K562 (cell line): ENCODE results near the gene ODAD4. TPM values are rescaled to one million over a fixed set of nuclear protein-coding genes. Genes with fewer than 3 reads are reported as not detected.
A peak's percentile ranks its signal among the peaks of the same experiment; 100 is the strongest.

Experiments
- ATAC-seq: fragments of 200-7000 bp; cut with Tn5 transposase; 3 replicates; pipeline ENCODE4 v1.9.1; 2020; ENCODE audit warnings: moderate library complexity
- BruUV-seq: library from RNA; stranded (reverse); fragments of 400-500 nt; replicated peaks from 2 replicates; lab custom pipeline; 2021; lab: Mats Ljungman, UMichigan
- CTCF ChIA-PET: fragments of 300-600 bp; formaldehyde crosslinking; extraction: SDS; loops from one replicate; lab custom pipeline; 2021; ENCODE audit warnings: low intra/inter-chr PET ratio; lab: Yijun Ruan, JAX
- POLR2A ChIA-PET: fragments of 300-600, 350-650 bp; sonication (Branson Sonifier 250); formaldehyde crosslinking; extraction: SDS; loops from one replicate; lab custom pipeline; 2021; ENCODE audit warnings: antibody characterized with exemption, inconsistent platforms; lab: Yijun Ruan, JAX
- DNase-seq, 4 experiments: peaks; one replicate each; pipeline versions ENCODE4 v3.0.0 to v3.0.0-alpha.2; 2011 to 2018; ENCODE audit warnings: low spot score in 3 of 4, mixed read lengths in 3 of 4; ENCODE audit errors: extremely low read depth in 1 of 4
- FAIRE-seq: peaks from 2 replicates; lab custom pipeline; 2011; peaks lifted over from hg19 to GRCh38; lab: Jason Lieb, UNC
- H2AFZ ChIP-seq: 2 replicates; pipeline ENCODE4 v1.6.0; 2011; ENCODE audit warnings: low read depth, low read length, control low read depth, inconsistent platforms
- H3K27ac ChIP-seq: fragments of 200-600 bp; 3 replicates; pipeline ENCODE4 v1.8.0; 2011; ENCODE audit warnings: low read depth, mild to moderate bottlenecking, control low read depth, inconsistent platforms, low read length, moderate library complexity, mixed read lengths; ENCODE audit errors: extremely low read depth
- H3K27me3 ChIP-seq, 2 experiments: fragments of 300-600 bp in 1 of 2; 2 replicates in 1 of 2; 3 replicates in 1 of 2; pipeline versions ENCODE4 v1.6.0 to v1.8.0; 2011; ENCODE audit warnings: inconsistent platforms in 2 of 2, low read length in 2 of 2, mild to moderate bottlenecking in 1 of 2, mixed read lengths in 1 of 2, moderate library complexity in 1 of 2; ENCODE audit not compliant: control insufficient read depth in 2 of 2, insufficient read depth in 2 of 2
- H3K36me3 ChIP-seq: fragments of 300-600 bp; 3 replicates; pipeline ENCODE4 v1.8.0; 2011; ENCODE audit warnings: mild to moderate bottlenecking, low read length, inconsistent platforms; ENCODE audit not compliant: control insufficient read depth, insufficient read depth
- H3K4me1 ChIP-seq, 2 experiments: fragments of 200-600 bp in 1 of 2; replicated peaks in 1 of 2; 2 replicates in 1 of 2; 3 replicates in 1 of 2; pipeline versions ENCODE4 v1.5.1 to v1.8.0; 2011; ENCODE audit warnings: inconsistent platforms in 2 of 2, low read length in 2 of 2, mild to moderate bottlenecking in 1 of 2, mixed read lengths in 1 of 2, moderate library complexity in 1 of 2; ENCODE audit not compliant: control insufficient read depth in 2 of 2, insufficient read depth in 2 of 2
- H3K4me2 ChIP-seq: 2 replicates; pipeline ENCODE4 v1.6.1; 2011; ENCODE audit warnings: low read length, control low read depth, inconsistent platforms, mixed read lengths; ENCODE audit not compliant: insufficient read depth
- H3K4me3 ChIP-seq: fragments of 200-600 bp; sonication (generic), shearing (Covaris generic); 2 replicates; pipeline ENCODE4 v1.5.1; 2016; ENCODE audit warnings: control low read depth, inconsistent platforms
- H3K79me2 ChIP-seq: fragments of 200-600 bp; 3 replicates; pipeline ENCODE4 v1.8.0; 2011; ENCODE audit warnings: low read length, inconsistent platforms; ENCODE audit not compliant: control insufficient read depth, insufficient read depth
- H3K9ac ChIP-seq, 2 experiments: 2 replicates each; pipeline versions ENCODE4 v1.6.0 to v1.6.1; 2011; ENCODE audit warnings: low read depth in 2 of 2, low read length in 2 of 2, control low read depth in 1 of 2, inconsistent platforms in 1 of 2, mild to moderate bottlenecking in 1 of 2, mixed read lengths in 1 of 2; ENCODE audit not compliant: insufficient read depth in 1 of 2
- H3K9me1 ChIP-seq: one replicate; pipeline ENCODE4 v1.6.0; 2011; ENCODE audit warnings: inconsistent platforms, mild to moderate bottlenecking, low read length, moderate library complexity; ENCODE audit not compliant: control insufficient read depth, insufficient read depth
- H3K9me3 ChIP-seq: replicated peaks from 2 replicates; pipeline ENCODE4 v1.5.1; 2011; ENCODE audit warnings: low read depth, low read length, inconsistent platforms; ENCODE audit not compliant: control insufficient read depth, insufficient read depth
- H4K20me1 ChIP-seq: replicated peaks from 2 replicates; pipeline ENCODE4 v1.6.1; 2011; ENCODE audit warnings: low read length, inconsistent platforms, mixed read lengths; ENCODE audit not compliant: control insufficient read depth, insufficient read depth
- POLR2A ChIP-seq: fragments of 450-650 bp; conservative IDR thresholded peaks from 2 replicates; pipeline ENCODE4 v1.6.1; 2016
- POLR2AphosphoS5 ChIP-seq: IDR thresholded peaks from 2 replicates; pipeline ENCODE4 v1.6.1; 2011; ENCODE audit warnings: mild to moderate bottlenecking, low read depth, low read length, moderate library complexity; ENCODE audit not compliant: control insufficient read depth, insufficient read depth
- POLR2G ChIP-seq: fragments of 200-400 bp; formaldehyde crosslinking; IDR thresholded peaks from 2 replicates; pipeline ENCODE4 v1.6.1; 2017; ENCODE audit warnings: low read depth, mild to moderate bottlenecking, antibody characterized with exemption, low read length, moderate library complexity
- WGBS: fragments of 100-300 bp; shearing (Covaris generic); methylation state at CpG from one replicate; pipeline ENCODE4 v1.1.6; 2016; ENCODE audit warnings: low coverage, mixed read lengths; ENCODE audit not compliant: insufficient coverage; ENCODE audit errors: missing lambda C conversion rate; 5-methylcytosine and 5-hydroxymethylcytosine counted together
- in situ Hi-C: fragments of 300-500 bp; cut with MboI; formaldehyde crosslinking; loops from 4 replicates; pipeline ENCODE4 v1.15.0; 2018; ENCODE audit warnings: inconsistent platforms, mixed read lengths
- intact Hi-C: fragments of 100-400 bp; cut with micrococcal nuclease; formaldehyde crosslinking; loops from 2 replicates; pipeline ENCODE4 v1.14.2; 2022
- polyA plus RNA-seq, 8 experiments: library from polyadenylated mRNA; depleted of rRNA in 4 of 8; stranded (reverse) in 5 of 8; unstranded in 3 of 8; fragments of >200 nt; fragmentation: Nextera tagmentation in 2 of 8; fragmentation: Illumina TruSeq in 1 of 8; extraction: Ambion mirVana in 2 of 8; extraction: Trizol in 1 of 8; gene quantifications; 2 replicates each; pipeline versions ENCODE4 v1.2.1 to v1.2.3, GENCODE V29; 2011 to 2014; ENCODE audit warnings: inconsistent platforms in 1 of 8, missing spikeins in 1 of 8
- total RNA-seq, 7 experiments: library from RNA; depleted of rRNA in 6 of 7; stranded (reverse); fragments of >200 nt in 6 of 7; fragmentation: Illumina TruSeq in 2 of 7; extraction: Trizol in 2 of 7; gene quantifications; 2 replicates each; pipeline versions ENCODE4 v1.2.1 to v1.2.3, GENCODE V29; 2011 to 2021; ENCODE audit warnings: low replicate concordance in 1 of 7
- TF ChIP-seq, protein P1 (sequence below): fragments of 450-650 bp; formaldehyde crosslinking; IDR thresholded peaks from 2 replicates; pipeline ENCODE4 v1.4.0; 2022; ENCODE audit warnings: missing genetic modification characterization

Gene ODAD4
- total and polyA plus RNA-seq, 9 of the 15 experiments (the other 6 are each of a cell fraction or from before 2014, with no cell fraction given): 0.09 to 0.98 (median 0.51) TPM

DNA sequence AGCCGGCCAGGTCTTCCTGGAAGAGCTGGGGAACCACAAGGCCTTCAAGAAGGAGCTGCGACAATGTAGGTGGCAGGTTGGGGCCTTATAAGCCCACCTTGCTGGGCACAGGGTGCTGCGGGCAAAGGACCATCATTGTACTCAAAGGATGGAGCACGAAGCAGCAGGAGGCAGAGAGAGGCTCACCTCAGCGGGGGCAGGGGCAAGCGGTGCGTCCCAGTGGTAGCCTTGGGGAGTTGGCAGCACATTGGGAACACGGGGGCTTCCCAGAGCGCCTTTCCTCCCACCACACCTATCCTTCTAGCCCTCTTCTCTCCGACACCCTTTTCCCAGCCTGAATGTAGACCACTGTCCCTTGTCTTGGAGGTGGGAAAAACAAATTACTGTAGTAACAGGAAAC lies 38.3 kb downstream of the ODAD4 start:
- ATAC-seq: no peak
- intact Hi-C loops: loop anchor here (5.0 kb wide), 1 partner anchor 59 kb away; no protein-coding TSS in a partner anchor
- Histone ChIP-seq H3K9ac (no peak overlapping the region), H3K9me1 (peaks cover 3% of the 10 kb centered on the region)
- DNase-seq: no peak
- no peak for FAIRE-seq
- no TSS peak for BruUV-seq
- TF ChIP-seq POLR2AphosphoS5 (0 out of 2 replicates have a peak, but pooled peaks have one; percentile 40), POLR2A (0 out of 2 replicates have a peak, but pooled peaks have one; percentile 13), POLR2G (0 out of 2 replicates have a peak, but pooled peaks have one; percentile 13)
- TF ChIP-seq, protein P1, sequence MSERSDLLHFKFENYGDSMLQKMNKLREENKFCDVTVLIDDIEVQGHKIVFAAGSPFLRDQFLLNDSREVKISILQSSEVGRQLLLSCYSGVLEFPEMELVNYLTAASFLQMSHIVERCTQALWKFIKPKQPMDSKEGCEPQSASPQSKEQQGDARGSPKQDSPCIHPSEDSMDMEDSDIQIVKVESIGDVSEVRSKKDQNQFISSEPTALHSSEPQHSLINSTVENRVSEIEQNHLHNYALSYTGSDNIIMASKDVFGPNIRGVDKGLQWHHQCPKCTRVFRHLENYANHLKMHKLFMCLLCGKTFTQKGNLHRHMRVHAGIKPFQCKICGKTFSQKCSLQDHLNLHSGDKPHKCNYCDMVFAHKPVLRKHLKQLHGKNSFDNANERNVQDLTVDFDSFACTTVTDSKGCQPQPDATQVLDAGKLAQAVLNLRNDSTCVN (CRISPR knock-in tag): no peak
- TF ChIP-seq, all 486 proteins: peak for 3
- Histone ChIP-seq H2AFZ (no peak overlapping the region), H4K20me1 (no peaks in the 10 kb centered on the region; the same call in 1 of the 2 replicates), H3K4me3 (no peak overlapping the region), H3K9me3 (no peaks in the 10 kb centered on the region; the same call in 1 of the 2 replicates), H3K4me2 (no peak overlapping the region), H3K4me1 (peaks cover 10 to 43% of the 10 kb centered on the region in 2 experiments; a peak in 4 of 5 replicates), H3K36me3 (peaks cover 48% of the 10 kb centered on the region; the same call in 2 of the 3 replicates), H3K27me3 (no peaks in the 10 kb centered on the region), H3K79me2 (peaks cover 16% of the 10 kb centered on the region), H3K27ac (no peak overlapping the region)
- ChIA-PET CTCF (no interaction called here), POLR2A (interaction anchor here (0.6 to 1.9 kb wide), 5 partner anchors 9 to 279 kb away, joined by 3 to 8 read pairs (median 4); no protein-coding TSS in a partner anchor)
- WGBS: 90% methylated on average over 9 of the region's 10 CpGs
- in situ Hi-C loops: no loop called here
